HG03342 (cell line): ENCODE measurements around the gene EPHA2.

Experiments
- ATAC-seq: cut with Tn5 transposase; IDR thresholded peaks from one replicate; pipeline ENCODE4 v1.9.1; 2021; ENCODE audit warnings: mild to moderate bottlenecking, moderate library complexity; ENCODE audit not compliant: unreplicated experiment

Gene EPHA2

GRCh38 chr1:16139473-16139962, 16.4 kb downstream of the EPHA2 start:
- ATAC-seq: no peak

- no peak for ATAC-seq
These were observed 17.1 kb downstream of the EPHA2 start for GRCh38 chr1:16138772-16139221.

- no peak for ATAC-seq
These were observed 17.9 kb downstream of the EPHA2 start for GRCh38 chr1:16137890-16138467.

- ATAC-seq: no peak
These were observed 20.4 kb downstream of the EPHA2 start for GRCh38 chr1:16135501-16135900.

- no peak for ATAC-seq
These were observed 21.0 kb downstream of the EPHA2 start for GRCh38 chr1:16134906-16135305.

- no peak for ATAC-seq
These were observed 21.6 kb downstream of the EPHA2 start for GRCh38 chr1:16134066-16134801.

- ATAC-seq: no peak
These were observed 22.6 kb downstream of the EPHA2 start for GRCh38 chr1:16133007-16133961.

GRCh38 chr1:16132325-16132785, 23.5 kb downstream of the EPHA2 start:
- ATAC-seq: no peak

GRCh38 chr1:16131636-16132324, 24.1 kb downstream of the EPHA2 start:
- ATAC-seq: no peak

GRCh38 chr1:16130827-16131226, 25.0 kb downstream of the EPHA2 start:
- no peak for ATAC-seq

GRCh38 chr1:16129921-16130543, 25.8 kb downstream of the EPHA2 start:
- ATAC-seq: no peak

GRCh38 chr1:16129316-16129715, 26.6 kb downstream of the EPHA2 start:
- no peak for ATAC-seq

GRCh38 chr1:16128338-16128741, 27.5 kb downstream of the EPHA2 start:
- no peak for ATAC-seq

GRCh38 chr1:16127676-16128337, 28.1 kb downstream of the EPHA2 start:
- ATAC-seq: no peak

GRCh38 chr1:16126743-16127515, 28.9 kb downstream of the EPHA2 start:
- ATAC-seq: no peak

GRCh38 chr1:16126160-16126559, 29.7 kb downstream of the EPHA2 start:
- ATAC-seq: no peak

- ATAC-seq: no peak
These were observed 30.4 kb downstream of the EPHA2 start for GRCh38 chr1:16125483-16125882.

GRCh38 chr1:16125088-16125470, 30.8 kb downstream of the EPHA2 start:
- ATAC-seq: no peak
